ENCODE data around the gene CTCFL.

Gene CTCFL

DNA sequence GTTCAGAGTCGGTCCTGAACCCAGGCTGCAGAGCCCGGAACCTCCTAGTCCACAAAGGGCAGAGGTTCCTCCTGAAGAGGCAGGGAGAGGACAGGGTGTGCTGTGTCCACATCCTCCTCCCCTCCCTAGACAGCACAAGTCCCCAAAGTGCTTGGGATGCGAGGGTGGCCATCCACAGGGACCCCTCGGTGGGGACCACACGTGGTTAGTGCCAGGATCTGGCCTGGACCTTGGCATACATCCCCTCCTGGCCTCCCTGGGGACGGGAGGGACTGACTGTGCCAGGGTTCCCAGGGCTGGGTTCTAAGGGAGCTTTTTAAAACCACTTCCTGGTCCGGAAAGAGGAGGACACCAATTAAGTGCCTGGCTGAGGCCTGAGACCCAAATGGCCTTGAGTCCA, 63.2 kb downstream of the CTCFL start:
- no peak for DNase-seq

DNA sequence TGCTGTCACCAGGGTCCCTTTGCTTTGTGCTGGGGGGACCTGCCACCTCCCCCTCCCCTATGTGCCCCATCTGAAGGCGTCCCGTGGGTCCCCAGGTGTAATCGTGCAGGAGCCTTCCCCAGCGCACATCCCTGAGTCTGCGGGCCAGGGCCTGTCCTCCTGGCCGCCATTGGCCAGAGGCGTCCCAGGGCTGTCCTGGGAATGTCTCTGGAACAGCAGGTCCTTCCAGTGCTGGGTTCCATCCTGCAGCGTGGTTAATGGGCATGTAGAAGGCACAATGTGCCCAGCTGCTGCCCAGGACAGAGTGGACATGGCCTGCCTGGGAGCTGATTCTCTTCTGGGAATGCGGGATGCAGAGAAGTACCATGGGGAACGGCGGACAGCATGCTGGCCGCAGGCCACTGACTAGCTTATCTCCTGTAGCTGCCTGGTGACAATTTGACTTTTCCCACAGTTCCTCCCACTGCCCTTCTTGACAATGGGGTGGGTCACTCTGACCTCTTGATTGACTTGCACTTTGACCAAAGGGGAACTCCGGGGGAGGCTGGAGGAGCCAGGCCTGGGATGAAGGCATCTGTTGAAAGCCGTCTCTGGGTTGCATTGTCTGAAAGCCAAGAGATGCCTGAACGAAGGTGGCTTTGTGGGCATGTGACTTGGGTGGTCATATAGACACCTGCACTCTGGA, 64.0 kb downstream of the CTCFL start:
- DNase-seq: no peak

DNA sequence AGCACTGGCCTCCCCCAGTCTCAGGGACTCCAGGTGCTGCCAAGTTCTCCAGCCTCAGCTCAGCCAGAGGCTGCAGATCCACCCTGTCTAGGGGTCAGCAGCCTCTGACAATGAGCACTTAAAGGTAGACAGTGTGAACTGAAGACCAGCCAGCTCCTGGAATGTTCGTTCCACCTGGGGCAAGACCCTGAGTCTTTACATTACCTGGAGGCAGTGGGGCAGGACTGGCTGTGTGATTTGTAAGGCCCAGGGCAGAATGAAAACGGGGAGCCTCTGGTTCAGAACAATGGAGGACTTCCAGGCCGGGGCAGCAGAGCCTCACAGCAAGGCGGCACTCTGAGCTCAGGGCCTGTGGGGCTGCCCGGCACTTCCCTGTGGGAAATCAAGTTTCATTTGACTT, 65.0 kb downstream of the CTCFL start:
- no peak for DNase-seq

DNA sequence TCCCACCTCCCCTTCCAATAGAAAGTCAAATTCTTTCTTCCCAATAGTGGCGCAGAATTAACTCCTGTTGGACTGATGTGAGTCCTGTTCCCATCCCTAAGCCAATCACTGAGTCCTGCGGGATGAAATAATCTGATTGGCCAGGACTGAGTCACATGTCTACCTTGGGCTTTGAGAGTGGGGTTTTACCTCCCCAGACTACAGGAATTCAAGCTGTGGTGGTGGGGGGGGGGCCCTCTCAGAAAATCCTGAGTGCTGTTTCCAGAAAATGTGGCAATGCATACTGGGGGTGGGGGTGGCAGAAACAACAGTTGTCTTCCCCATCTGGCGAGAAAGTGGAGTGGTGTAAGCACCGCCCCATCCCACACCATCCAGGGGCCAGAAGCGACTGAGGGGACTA, 65.7 kb downstream of the CTCFL start:
- DNase-seq: no peak

DNA sequence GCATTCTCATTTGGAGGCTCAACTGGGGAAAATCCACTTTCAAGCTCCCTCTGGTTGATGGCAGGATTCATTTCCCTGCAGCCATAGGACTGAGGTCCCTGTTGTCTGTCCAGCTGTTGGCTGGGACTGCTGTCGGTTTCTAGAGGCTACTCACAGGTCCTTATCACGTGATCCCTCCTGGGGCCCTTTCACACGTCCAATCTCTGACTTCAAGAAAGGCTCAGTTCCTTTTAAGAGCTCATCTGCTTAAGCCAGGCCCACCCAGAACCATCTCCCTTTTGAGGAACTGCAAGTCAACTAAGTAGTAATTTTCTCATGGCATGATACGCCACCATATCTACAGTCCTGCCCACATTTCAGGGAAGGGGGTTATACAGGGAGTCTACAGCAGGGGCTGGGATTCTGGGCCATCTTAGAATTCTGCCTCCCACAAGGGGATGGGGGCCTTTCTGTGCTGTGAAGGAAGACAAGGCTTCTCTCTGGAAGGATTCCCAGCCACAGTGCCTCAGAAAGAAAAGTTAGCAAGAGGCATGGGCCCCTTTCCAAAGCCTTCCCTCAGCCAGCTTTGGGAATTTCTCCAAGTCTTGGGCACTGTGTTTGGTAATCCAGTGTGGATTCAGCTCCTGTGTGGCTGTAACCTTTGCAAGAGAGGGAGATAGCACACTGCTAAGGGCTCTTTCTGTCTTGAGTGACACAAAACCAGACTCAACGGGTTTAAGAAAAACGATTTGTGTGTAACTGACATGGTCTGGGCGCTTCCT, 66.4 kb downstream of the CTCFL start:
- no peak for DNase-seq

DNA sequence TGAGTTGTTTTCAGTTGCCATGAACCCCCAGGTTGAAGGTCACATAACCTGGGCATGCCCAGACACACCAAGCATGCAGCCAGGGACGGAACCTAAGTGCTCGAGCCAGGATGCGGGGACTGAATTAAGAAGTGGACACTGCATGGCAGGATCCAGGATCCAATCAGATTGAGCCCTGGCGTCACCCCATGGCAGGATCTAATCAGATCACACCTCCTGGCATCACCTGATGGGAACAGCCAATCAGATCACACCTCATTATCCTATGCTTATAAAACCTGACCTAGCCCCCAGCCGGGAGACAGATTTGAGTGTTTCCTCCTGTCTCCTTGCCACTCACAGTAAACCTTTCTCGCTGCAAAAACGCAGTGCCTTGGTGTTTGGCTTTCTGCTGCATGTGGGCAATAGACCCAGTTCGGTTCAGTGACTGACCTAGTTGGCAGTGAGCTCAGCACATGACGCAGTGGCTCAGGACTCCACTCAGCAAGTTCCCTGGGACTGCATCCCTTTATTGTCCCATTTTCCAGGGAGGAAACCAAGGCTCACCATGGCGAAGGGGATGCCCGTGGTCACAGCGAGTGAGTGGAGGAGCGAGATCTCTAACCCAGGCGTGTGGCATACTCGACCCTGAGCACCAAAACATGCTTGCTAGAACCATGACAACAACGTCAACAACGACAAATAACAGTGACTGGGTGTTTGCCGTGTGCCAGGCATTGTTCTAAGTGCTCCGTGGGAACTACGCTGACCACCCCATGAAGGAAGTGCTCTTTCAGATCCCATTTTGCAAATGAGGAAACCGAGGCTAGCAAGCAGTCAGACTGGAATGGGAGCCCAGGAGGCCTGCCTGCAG, 67.5 kb downstream of the CTCFL start:
- peak; percentile 45 for DNase-seq

DNA sequence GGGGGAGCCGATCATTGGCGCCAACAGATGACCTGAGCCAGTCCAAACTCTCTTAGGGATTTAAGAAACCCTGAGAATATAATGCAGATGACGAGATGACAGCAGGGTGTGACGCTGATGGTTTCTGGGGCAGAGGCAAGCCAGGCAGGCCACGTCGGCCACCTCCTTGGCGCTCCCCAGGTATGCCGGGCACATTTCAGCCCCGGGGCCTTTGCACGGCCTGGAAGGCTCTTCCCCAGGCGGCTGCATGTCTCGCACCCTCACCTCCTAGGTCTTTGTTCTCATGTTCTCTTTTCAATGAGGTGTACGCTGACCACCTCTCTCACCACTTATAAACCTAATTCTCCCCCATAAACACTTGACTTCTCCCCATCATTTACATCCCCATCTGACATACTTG, 68.8 kb downstream of the CTCFL start:
- no peak for DNase-seq

DNA sequence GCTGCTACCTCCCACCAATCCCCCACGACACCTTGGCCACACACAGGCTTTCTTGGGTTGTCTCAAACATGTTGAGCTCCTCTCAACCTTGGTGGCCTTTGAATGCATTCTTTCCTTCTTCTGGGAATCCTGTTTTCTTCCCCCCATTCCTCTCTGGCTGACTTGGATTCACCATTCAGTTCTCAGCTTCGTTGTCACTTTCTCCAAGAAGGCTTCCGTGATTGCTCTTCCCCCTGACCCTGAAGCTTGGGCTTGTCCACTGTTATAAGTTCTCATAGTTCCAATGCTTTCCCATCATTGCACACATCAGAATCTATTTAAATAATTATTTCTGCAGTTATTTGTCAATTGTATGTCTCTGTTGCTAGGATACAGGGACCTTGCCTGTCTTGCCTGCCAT, 69.6 kb downstream of the CTCFL start:
- DNase-seq: no peak

DNA sequence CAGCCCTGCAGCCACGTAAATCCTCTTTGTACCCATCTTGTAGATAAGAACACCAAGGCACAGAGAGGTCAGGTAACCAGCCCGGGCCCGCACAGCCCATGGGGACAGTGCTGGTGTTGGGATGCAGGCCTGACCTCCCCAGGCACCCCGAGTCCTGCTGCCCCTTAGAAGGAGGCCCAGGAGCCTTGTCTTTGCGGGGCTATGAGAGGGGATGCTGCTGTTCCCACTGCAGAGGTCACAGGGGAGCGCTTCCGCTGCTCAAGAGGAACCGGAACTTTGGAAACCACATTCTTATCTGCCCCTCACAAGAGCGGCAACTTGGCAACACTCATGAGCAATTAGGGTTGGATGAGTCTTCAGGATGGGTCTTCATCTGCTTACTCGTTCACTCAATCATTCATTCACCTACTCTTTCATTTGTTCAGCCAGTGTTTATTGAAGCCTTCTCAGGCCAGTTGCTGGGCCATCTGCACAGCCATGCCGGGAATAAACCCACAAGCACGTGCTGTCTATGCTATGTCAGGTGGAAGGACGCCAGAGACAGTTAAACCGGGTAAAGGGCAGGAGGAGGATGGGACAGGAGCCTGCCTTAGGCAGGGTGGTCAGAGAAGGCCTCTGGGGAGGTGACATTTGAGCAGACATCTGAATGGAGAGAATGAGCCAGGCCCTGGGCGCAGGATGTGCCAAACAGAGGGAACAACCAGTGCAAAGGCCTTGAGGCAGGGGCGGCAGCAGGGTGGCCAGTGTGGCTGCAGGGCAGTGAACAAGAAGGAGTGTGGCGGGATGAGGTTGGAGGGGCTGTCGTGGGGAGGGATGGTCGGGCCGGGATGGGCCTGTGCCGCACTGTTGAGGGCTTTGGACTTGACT, 72.9 kb downstream of the CTCFL start:
- no peak for DNase-seq

DNA sequence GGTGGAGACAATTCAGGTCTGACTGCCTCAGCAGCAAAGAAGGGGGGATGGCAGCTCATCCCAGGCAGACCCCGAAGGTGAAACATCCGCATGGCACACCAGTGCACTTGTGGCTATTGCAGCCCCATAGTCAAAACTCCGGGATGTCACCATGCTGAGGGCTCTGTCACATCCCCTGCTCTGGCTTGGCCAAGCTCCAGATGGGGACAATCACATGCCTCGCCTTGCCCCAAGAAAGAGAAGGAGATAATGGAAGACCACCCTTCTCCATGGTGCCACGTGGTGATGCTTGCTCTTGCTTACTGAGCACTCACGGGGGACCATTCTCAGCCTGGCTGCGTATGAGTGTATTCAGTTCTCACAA, 73.5 kb downstream of the CTCFL start:
- no peak for DNase-seq

DNA sequence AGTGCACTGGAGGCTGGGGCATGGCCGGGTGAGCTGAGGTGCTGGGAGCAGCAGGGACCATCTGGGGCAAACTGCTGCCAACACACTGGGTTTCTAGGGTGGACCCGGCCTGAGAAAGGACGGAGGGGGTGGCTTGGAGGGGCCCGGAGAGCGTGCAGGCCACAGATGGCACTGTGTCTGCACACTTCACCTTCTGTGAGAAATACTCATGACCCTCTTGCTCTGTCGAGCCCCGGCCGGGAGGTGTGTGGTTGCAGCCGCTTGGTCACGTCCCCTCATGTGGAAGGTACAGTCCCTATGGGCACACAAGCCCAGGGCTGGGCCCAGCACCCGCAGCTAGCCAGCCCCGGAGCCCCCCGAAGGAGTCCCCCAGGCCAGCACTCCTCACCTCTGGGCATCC, 74.0 kb downstream of the CTCFL start:
- DNase-seq: no peak

DNA sequence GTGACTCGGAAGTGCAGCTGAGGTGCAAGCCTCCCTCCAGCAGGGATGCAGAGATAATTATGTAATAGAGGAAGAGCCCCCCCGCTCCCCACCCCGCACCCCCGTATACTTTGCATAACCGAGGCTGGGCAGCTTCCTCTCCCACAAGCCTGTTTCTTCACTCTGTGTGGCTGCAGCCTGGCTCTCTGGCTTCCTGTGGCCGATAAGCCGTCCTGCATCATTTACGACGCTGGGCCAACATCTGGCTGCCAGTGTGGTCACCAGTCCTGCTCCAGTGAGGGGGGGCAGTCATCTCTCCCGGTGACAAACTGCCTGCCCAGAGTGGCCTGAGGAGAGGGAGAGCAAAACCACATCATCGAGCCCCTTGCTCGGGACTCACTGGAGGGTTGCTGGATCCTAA, 74.5 kb downstream of the CTCFL start:
- DNase-seq: no peak

DNA sequence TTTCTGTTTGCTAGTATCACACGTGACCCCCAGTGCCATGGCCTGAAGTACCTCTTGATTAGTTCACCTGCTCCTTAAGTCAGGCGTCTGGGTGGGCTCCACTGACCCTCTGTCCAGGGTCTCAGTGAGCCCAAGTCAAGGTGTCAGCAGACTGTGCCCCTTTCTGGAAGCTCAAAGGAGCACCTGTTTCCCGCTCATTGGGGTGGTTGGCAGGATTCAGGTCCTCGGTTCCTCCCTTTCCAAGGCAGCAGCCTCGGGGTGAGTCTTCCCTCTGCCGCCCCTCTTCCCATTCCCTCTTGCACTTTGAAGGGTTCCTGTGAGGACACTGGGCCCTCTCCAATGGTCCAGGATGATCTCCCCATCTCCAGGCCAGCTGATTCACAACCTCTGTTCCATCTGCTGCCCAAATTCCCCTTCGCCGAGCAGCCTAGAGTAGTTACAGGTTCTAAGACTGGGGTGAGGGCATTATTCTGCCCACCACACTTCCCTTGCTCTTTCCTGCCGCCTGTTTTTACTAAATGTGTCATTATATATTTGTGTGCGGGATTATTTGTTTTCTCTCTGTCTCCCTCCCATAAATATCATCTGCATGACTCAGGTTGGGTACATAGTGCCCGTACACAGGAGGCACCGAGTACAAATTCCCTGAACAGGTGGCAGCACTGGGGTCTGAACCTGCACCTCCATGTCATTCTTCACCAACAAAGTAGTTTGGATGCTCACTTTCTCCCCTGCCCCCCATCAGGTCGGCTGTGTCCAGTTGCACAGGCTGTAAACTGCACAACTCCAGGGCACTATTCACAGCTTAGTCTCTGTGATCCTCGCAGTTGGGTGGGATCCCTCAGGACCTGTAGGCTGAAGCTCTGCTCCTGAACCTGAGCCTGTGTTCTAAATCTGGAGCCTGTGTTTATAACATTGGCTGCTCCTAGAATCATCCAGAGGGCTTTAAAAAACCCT, 75.3 kb downstream of the CTCFL start:
- no peak for DNase-seq

DNA sequence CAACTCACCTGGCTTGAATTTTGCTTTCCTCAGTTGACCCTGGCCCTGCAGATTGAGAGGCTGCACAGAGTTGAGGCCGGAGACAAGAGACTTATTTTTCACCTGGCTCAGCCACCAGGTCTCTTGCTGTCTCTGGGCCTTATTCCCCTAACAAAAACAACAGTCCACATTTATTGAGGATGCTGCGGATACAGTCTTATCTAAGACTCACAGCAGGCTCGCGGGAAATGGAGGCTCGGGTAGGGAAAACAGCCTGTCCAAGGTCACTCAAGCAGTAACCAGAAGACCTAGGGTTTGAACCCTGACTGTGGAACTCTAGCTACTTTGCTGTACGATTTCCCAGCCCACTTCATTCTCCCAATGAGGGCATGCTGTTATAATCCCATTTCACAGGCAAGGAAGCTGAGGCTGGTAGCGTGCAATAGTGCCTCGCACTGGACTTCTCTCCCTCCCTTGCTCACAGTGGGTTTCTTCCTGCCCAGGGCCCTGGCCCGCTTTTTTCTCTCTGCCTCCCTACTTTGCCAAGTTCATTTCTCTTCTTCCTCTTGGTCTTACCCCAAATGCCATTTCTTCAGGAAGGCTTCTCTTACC, 76.1 kb downstream of the CTCFL start:
- no peak for DNase-seq
